ENCODE results near the gene ARMH3.

DNA sequence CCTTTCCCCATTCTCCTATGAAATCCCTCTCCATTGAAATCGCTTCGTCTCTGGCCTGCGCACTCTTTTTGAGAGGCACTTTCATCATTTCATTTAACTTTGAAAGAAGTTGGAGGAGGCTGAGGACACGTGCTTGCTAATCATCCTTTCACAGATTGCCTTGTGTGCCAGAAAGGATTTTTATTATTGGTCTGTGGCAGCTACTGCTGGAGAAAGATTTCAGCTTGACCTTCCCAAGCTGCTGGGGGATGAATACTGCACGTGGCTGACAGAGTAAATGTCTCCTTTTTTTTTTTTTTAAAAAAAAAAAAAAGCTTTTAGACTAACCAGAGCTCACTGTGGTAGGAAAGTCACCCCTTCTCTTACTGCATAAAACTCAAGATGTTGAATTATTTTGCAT, 168.2 kb downstream of the ARMH3 start:
- no peak for TF ChIP-seq POLR2A (IDR thresholded peaks at IDR 0.05)
- no peak for TF ChIP-seq CTCF (IDR thresholded peaks at IDR 0.05)
- TF ChIP-seq POLR2AphosphoS5 (IDR thresholded peaks at IDR 0.05) = no peak

Data from breast epithelium (tissue), 3 donors.